Measurements from ENCODE around the gene REG1A.

Gene REG1A

GRCh38 chr2:79155826-79156476, 35.7 kb downstream of the REG1A start:
- FAIRE-seq, result no peak
- no peak for DNase-seq (ENCODE audit: insufficient read length, low spot score)
- TF ChIP-seq CTCF (IDR thresholded peaks at IDR 0.05; ENCODE audit: insufficient read depth, missing control alignments), result no peak

DNA sequence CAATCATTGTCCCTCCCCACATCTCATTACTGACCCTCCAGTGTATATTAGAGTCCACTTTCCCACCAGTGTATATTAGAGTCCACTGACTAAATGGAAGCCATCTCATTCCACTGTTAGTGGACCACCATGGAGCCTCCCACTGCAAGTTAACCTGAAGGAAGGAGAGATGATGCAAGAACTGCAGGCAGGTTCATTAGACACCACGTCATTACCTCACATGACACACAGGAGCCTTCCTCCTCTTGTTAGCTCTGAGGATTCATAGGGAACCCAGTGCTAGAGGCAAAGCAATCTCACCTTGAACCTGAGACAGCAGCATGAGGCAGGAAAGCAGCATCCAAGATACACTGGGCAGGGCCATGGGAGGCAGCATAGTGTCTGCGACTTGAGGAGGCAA, 38.7 kb downstream of the REG1A start:
- no peak for FAIRE-seq
- TF ChIP-seq CTCF (IDR thresholded peaks at IDR 0.05; ENCODE audit: insufficient read depth, missing control alignments), result no peak
- no peak for DNase-seq (ENCODE audit: insufficient read length, low spot score)

GRCh38 chr2:79159653-79160052, 39.4 kb downstream of the REG1A start, which contains the start of gene REG3A:
REG3A (minus strand) TSS chr2:79159753; CDS start chr2:79159405, 348 bp downstream.
- no peak for FAIRE-seq
- no peak for TF ChIP-seq CTCF (IDR thresholded peaks at IDR 0.05; ENCODE audit: insufficient read depth, missing control alignments)
- DNase-seq (ENCODE audit: insufficient read length, low spot score), result no peak

- FAIRE-seq (peak; percentile 32), DNase-seq (ENCODE audit: insufficient read length, low spot score) (no peak)
- no peak for TF ChIP-seq CTCF (IDR thresholded peaks at IDR 0.05; ENCODE audit: insufficient read depth, missing control alignments)
Measured at GRCh38 chr2:79162132-79162531, 41.8 kb downstream of the REG1A start.

DNA sequence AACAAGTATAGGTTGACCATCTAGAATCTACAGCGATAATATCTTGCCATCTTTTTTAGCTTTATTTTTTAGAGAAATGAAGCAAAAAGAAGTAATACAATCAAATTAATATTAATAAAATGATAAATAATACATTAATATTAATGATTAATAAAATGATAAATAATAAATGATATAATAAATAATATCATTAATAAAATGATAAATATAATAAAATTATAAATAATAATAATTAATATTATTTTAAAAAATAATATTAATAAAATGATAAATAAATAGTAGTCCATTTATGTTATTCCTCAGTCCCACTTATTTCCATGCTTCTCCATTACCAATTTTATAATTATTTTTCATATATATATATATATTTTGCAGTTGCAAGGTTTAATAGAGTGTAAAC, 42.5 kb downstream of the REG1A start:
- DNase-seq (ENCODE audit: insufficient read length, low spot score) (no peak), FAIRE-seq (no peak)
- no peak for TF ChIP-seq CTCF (IDR thresholded peaks at IDR 0.05; ENCODE audit: insufficient read depth, missing control alignments)

- TF ChIP-seq CTCF (IDR thresholded peaks at IDR 0.05; ENCODE audit: insufficient read depth, missing control alignments), result no peak
- DNase-seq (ENCODE audit: insufficient read length, low spot score) (no peak), FAIRE-seq (no peak)
Measured at GRCh38 chr2:79171348-79171958, 51.2 kb downstream of the REG1A start.

Measured in D721Med (cell line).